HL-60 (cell line): ENCODE data around the gene CST5.

Experiments
- POLR2AphosphoS5 ChIP-seq: IDR thresholded peaks from 2 replicates; pipeline ENCODE4 v1.6.1; 2012; ENCODE audit warnings: low read depth
- TF ChIP-seq, protein P1 (sequence below): IDR thresholded peaks from one replicate; pipeline ENCODE4 v1.5.1; 2011; ENCODE audit warnings: low read length, control low read depth, inconsistent platforms; ENCODE audit not compliant: insufficient read depth

DNA sequence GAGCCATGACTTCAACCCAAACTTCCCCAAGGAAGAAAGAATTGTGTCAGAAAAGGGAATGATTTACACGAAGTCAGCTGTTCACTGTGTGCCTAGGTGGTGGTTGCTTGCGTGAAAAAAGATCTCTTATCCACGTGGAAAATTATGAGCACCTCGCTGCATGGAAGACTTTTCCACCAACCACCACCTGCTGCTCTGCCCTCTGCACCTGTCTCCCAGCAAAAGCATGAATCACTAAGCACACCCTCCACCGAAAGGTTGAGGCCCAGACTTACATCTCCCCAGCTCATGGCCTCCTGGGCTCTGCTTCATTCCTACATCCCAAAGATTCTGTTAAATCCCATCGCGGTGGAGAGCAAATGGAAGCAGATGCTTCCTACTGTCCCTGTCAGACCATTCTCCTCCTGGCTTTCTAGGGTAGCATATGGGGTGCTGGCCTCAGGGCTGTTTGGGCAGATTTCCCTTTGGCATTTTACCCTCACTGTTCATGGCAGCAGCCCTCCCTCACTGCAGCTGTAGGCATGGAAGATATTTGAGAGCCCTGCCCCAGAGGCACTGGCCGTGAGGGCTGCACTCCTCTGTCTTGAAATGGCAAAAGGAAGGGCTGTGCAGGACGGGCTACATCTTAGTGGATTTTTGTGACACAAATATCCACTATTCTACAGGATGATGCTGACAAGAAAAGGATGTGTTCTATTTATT, 37.6 kb upstream of the CST5 start:
- no peak for TF ChIP-seq POLR2AphosphoS5
- TF ChIP-seq, protein P1, sequence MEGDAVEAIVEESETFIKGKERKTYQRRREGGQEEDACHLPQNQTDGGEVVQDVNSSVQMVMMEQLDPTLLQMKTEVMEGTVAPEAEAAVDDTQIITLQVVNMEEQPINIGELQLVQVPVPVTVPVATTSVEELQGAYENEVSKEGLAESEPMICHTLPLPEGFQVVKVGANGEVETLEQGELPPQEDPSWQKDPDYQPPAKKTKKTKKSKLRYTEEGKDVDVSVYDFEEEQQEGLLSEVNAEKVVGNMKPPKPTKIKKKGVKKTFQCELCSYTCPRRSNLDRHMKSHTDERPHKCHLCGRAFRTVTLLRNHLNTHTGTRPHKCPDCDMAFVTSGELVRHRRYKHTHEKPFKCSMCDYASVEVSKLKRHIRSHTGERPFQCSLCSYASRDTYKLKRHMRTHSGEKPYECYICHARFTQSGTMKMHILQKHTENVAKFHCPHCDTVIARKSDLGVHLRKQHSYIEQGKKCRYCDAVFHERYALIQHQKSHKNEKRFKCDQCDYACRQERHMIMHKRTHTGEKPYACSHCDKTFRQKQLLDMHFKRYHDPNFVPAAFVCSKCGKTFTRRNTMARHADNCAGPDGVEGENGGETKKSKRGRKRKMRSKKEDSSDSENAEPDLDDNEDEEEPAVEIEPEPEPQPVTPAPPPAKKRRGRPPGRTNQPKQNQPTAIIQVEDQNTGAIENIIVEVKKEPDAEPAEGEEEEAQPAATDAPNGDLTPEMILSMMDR: no peak
